Astrocyte (in vitro differentiated cells and primary cell): ENCODE data around the gene C3orf52.

Experiments used
- CTCF ChIP-seq: IDR thresholded peaks from 2 replicates; pipeline ENCODE4 v1.5.1; 2011; ENCODE audit warnings: low read depth, mild to moderate bottlenecking, inconsistent platforms, low read length, moderate library complexity; ENCODE audit not compliant: insufficient read depth
- EZH2 ChIP-seq: IDR thresholded peaks from 2 replicates; pipeline ENCODE4 v1.6.1; 2012; ENCODE audit warnings: mild to moderate bottlenecking, low read length, inconsistent platforms; ENCODE audit not compliant: insufficient read depth

GRCh38 chr3:112084980-112085705 is 1.0 kb upstream of the C3orf52 start:
- TF ChIP-seq CTCF (no peak), EZH2 (no peak)
